Activated T-cell treated with anti-CD3 and anti-CD28 coated beads for 24 hours (primary cell): Measurements from ENCODE around the gene IQSEC3.
"Not testable (repeated sequence)": the region's sequence is repeated elsewhere in the genome, so short reads cannot be mapped to it uniquely, and the experiment has no call there.

Source experiments
- DNase-seq: peaks from one replicate; pipeline ENCODE4 v3.0.0-alpha.2; 2020; ENCODE audit warnings: low read depth

Gene IQSEC3

GRCh38 chr12:52902-53734, 13.4 kb upstream of the IQSEC3 start:
- DNase-seq, result not testable (repeated sequence)

GRCh38 chr12:53735-54730, 12.5 kb upstream of the IQSEC3 start:
- no peak for DNase-seq

- DNase-seq, result no peak
Measured at GRCh38 chr12:54750-55535, 11.6 kb upstream of the IQSEC3 start.

- DNase-seq, result no peak
Measured at GRCh38 chr12:56683-57346, 9.8 kb upstream of the IQSEC3 start.

GRCh38 chr12:57539-57938, 9.0 kb upstream of the IQSEC3 start:
- DNase-seq, result no peak

GRCh38 chr12:58832-59231, 7.7 kb upstream of the IQSEC3 start:
- no peak for DNase-seq

- not testable (repeated sequence) for DNase-seq
Measured at GRCh38 chr12:61845-62244, 4.7 kb upstream of the IQSEC3 start.

GRCh38 chr12:65491-66063, 990 bp upstream of the IQSEC3 start:
- DNase-seq, result not testable (repeated sequence)

GRCh38 chr12:66782-67504, 376 bp downstream of the IQSEC3 start:
- DNase-seq, result not testable (repeated sequence)

GRCh38 chr12:69677-70076, 3.1 kb downstream of the IQSEC3 start:
- not testable (repeated sequence) for DNase-seq

- DNase-seq, result not testable (repeated sequence)
Measured at GRCh38 chr12:70541-70940, 4.0 kb downstream of the IQSEC3 start.

GRCh38 chr12:72018-72417, 5.5 kb downstream of the IQSEC3 start:
- DNase-seq, result not testable (repeated sequence)

GRCh38 chr12:74420-75190, 8.0 kb downstream of the IQSEC3 start:
- DNase-seq, result not testable (repeated sequence)

- DNase-seq, result not testable (repeated sequence)
Measured at GRCh38 chr12:75541-75940, 9.0 kb downstream of the IQSEC3 start.

GRCh38 chr12:76102-76501, 9.5 kb downstream of the IQSEC3 start:
- DNase-seq, result not testable (repeated sequence)

GRCh38 chr12:76551-76950, 10.0 kb downstream of the IQSEC3 start:
- not testable (repeated sequence) for DNase-seq

GRCh38 chr12:77101-77719, 10.6 kb downstream of the IQSEC3 start:
- DNase-seq, result not testable (repeated sequence)

GRCh38 chr12:77769-78383, 11.3 kb downstream of the IQSEC3 start:
- not testable (repeated sequence) for DNase-seq

- no peak for DNase-seq
Measured at GRCh38 chr12:78981-79380, 12.4 kb downstream of the IQSEC3 start.
